Left hindlimb (tissue), 1 donor: ENCODE data around the gene PDE2A.
"Not testable (repeated sequence)": the region's sequence is repeated elsewhere in the genome, so short reads cannot be mapped to it uniquely, and the experiment has no call there.

Experiments used
- DNase-seq: peaks from one replicate; pipeline ENCODE4 v3.0.0-alpha.2; 2018

Gene PDE2A

DNA sequence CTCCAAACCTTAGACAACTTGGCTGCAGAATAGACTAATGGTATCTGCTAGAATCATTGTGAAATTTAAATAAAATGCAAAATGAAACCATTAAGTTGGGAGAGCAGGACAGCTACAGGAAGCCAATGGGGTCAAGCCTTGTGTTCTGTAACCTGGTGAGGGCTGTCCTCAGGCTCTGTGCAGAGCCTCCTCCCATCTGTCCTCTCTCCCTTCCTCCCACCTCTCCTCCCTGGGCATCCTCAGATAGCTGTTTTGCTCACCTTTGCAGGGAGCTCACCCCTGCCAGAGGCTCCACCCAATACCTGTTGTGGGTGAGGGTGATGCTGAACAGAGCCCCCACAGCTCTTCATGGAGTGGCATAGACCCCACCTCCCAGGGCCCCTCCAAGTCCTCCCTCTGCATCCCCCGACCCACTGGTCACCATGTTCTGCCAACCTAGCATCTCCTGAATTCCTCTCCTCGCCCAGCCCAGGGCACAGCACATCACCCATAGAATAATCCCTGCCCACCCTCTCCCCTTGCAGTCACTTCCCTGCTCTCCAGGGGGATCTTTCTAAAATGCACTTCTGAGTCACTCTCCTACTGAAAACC lies 100.3 kb downstream of the PDE2A start:
- no peak for DNase-seq

DNA sequence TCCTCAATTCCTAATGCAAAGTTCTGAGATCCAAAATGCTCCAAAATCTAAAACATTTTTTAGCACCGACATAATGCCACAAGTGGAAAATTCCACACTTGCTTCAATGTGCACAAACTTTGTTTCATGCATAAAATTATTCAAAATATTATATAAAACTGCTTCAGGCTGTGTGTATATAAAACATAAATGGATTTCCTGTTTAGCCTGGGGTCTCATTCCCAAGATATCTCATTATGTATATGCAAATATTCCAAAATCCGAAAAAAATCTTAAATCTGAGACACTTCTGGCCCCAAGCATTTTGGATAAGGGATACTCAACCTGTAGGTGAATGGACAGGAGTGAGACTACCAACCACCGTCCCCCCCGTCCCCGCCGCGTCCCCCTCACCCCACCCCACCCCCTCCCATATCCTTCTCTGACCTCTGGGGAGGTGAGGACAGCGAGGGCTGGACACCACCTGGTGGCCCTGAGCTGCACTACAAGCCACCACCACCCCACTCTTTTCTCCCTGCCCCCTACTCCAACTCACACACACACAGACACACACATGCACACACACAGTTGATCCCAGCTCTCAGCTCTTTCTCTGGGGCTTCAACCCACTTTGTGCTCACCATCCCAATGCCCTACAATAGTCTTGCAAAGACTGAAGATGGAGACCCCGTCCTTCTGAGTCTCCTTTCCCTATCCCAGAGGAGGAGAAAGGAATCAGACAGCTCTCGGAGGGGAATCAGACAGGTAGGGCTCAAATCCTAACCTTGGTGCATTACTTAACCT lies 101.0 kb downstream of the PDE2A start:
- no peak for DNase-seq

DNA sequence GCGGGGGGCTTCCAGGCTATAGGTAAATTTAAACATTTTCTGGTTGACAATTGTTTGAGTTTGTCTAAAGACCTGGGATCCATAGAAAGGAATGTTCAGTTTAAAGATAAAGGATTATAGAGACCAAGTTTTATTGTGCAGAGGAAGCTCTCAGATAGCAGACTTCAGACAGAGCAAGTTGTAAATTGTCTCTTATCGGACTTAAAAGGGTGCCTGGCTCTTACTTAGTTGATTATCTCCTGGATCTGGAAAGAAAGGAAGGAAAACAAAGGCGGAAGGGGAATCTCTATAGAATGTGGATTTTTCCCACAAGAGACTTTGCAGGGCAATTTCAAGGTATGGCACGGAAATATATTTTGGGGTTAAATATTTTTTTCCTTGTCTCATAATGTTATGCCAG lies 101.7 kb downstream of the PDE2A start:
- not testable (repeated sequence) for DNase-seq

DNA sequence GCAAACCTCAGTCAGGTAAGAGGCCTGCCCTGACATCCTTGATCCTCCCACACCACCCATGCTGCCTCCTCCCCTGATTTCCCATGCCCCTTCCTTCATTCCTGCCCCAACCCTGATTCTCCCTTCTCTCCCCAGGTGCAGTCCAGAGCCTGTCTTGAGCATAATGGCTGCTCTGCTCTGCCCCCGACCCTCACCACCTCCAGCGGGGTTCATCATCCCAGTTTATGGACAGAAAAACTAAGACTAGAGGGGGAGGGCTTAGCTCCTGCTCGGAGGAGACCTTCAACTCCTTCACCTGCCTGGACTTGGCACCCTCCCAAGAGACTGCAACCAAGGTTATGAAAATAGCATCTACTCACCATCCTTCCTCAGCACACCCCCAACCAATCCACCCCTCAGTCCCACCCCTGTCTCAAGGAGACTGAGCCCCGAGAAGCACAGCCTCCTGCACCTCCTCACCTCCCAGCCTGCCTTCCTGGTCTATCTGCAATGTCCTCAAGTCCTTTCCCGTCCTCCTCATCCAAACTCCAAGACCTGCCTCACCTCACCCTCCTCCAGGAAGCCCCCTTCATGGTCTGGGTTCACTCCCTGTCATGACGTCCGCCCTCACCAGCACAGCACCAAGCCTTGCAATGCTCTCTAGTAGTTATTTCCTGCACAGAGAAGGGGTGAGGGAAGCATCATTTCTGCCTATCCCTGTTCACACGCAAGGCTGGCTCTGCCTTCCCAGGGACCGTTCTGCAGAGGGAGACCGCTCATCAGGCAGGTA lies 103.1 kb downstream of the PDE2A start:
- no peak for DNase-seq

DNA sequence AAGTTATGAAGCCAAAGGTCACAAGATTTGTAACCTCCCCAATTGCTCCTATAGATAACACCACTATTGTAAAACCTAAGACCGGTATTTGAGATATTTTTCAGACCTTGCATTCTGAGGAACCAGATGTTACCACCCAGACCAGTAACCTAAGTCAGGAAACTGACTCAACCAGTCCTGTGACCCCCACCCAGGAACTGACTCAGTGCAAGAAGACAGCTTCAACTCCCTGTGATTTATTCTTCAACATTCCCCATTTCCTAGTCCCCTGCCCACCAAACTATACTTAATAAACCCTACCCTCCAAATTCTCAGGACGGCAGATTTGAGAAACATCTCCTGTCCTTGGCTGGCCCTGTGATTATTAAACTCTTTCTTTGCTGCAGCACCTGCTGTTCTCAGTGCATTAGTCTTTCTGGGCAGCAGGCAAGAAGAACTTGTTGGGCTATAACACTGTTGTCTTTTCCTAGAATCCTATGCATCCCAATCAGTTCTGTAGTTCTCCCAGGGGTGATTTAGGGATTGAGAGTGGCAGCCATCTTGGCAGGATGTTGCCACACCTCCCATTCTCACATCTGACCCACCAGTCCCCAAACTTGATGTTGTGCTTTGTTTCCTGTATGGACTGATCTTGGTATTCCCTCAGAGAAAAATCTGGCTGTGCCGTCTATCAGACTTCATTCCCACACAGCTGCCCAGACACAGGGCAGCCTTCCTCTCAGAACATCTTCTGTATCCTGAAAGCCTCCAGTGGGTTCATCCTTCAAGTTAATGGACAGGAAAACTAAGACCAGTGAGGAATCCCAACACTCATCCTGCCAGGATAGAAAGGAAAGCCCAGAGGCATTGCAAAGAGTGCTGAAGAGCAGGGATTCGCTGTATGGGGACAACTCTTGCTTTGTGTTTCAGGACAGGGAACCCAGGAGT lies 104.0 kb downstream of the PDE2A start:
- DNase-seq, result no peak

DNA sequence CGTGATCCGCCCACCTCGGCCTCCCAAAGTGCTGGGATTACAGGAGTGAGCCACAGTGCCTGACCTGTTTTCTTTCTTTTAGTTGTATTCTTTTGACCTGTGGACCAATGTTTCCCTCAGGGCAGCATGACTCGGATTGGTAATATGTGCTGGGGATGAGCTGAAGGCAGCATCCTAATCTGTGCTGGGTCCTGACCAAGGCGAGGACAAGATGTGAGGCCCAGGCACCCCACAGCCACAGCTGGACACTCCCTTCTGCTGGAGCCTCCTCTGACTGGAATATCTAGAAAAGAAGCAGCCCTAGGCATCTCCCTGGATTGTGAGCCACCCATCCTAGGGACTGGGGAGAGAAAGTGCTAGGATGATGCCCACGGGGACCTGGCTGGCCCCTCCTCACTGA lies 105.4 kb downstream of the PDE2A start:
- no peak for DNase-seq

DNA sequence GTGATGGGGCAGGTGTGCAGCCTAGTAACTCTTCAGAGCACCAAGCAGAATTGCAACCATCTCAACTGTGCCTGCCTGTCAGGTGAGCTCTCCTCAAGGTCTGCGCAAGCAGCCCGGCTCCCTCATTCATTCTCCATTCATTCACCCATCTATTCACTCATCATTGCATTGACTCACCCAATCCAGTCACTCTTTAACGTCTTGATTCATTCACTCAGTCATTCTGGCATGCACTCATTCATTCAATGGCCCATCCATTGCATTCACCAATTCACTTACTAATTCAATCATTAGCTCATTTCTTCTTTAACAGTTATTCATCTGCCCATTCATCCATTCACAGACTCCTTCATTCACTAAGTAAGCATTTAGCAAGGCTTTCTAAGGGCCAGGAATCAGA lies 111.8 kb downstream of the PDE2A start:
- DNase-seq, result no peak

DNA sequence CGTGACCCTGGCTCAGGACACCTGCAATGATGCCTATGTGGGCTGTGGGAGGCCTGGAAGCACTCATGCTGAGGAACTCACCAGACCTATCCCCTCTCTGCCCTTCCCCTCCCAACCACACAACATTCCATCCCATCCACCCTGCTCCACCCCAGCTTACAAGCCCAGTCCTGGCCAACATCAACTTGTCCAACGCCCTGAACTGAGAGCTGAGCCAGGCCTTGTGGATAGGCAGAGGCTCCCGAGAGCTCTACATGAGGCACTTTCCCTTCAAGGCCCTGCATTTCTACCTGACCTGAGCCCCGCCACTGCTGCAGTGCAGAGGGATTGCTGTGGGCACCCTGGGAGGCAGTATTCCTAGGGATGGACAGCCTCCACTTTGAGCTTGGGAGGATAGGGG lies 112.4 kb downstream of the PDE2A start:
- no peak for DNase-seq

DNA sequence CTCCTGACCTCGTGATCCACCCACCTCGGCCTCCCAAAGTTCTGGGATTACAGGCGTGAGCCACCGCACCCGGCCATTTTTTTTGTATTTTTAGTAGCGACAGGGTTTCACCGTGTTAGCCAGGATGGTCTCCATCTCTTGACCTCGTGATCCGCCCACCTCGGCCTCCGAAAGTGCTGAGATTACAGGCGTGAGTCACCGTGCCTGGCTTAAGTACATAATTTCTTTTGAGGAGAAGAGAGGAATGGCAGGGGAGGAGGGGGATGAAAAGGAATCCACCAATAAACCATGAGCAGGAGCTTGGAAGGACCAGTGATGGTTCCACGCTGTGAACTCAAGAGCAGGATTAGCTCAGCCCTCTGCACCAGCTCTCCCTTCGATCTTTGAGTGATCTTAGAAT lies 113.4 kb downstream of the PDE2A start:
- not testable (repeated sequence) for DNase-seq

DNA sequence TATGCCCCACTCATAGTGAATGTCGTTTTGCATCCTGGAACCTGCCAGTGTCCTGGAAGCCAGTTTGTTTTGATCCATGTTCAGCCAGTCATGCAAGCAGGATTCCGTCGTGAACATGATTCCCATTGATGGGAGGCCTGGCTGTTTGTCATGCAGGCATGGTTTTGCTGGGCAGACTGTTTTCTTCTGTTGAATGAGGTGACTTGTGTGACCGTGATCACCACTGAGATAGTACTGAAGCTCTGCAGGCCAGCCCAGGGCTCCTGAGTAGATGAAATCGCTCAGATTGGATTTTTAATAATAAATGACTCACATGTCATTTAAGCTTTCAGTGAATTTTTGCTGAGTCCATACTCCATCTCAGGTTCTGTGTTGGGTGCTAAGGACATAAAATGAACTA lies 117.8 kb downstream of the PDE2A start:
- no peak for DNase-seq

DNA sequence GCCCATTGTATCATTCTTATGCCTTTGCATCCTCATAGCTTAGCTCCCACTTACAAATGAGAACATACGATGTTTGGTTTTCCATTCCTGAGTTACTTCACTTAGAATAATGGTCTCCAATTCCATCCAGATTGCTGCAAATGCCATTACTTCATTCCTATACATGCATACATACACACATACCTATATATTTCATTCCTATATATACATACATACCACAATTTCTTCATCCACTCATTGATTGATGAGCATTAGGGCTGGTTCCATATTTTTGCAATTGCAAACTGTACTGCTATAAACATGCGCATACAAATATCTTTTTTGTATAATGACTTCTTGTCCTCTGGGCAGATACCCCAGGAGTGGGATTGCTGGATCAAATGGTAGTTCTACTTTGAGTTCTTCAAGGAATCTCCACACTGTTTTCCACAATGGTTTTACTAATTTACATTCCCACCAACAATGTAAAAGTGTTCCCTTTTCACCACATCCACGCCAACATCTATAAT lies 119.2 kb downstream of the PDE2A start:
- DNase-seq, result not testable (repeated sequence)

DNA sequence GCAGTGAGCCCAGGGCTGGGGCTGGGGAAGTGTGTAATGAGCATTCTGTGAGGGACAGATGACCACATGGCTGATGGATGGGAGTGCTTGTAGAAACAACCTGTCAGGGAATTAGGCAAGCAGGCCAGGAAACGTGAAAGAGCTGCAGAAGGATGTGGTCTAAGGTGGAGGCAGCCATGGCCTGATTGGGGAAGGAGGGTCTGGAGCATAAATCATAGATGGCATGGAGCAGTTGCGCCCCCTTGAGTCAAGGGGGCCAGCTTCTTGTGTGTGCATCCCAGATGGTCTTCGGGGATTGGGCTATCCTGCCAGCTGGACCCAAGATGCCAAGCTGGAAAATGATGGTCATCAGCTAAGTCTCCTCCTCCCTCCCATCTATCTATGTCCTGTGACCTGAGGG lies 120.5 kb downstream of the PDE2A start:
- no peak for DNase-seq

DNA sequence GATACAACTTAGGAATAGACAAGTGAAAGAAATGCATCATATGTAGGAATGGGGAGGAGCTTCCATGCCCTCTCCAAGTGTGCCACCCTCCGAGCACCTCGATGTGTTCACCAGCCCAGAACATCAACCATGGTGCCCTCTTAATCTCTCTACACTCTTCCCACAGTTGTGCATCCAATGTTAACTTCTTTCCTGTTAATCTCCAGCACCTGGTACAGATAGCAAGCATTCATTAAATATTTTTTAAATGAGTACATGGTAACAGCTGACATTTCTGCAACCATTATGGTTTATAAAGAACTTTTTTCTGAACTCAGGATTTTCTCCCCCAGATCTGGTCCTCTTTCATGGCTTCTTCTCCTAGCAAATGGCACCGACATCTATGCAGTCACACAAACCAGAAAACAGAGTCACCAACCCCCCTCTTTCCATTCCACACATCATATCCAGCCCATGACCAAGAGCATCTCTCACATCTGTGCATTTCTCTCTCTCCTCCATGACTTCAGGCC lies 121.8 kb downstream of the PDE2A start:
- no peak for DNase-seq

DNA sequence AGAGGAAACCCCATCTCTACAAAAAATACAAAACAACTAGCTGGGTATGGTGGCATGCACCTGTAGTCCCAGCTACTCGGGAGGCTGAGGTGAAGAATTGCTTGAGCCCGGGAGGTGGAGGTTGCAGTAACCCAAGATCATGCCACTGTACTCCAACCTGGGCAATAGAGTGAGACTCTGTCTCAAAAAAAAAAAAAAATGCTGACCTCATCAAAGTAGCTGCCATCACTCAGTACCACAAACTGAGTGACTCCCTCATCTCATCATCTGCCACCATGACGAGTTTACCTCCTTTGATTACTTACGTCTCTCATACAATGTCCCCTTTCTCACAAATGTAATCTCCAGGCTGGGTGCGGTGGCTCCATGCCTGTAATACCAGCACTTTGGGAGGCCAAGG lies 122.7 kb downstream of the PDE2A start:
- DNase-seq, result no peak

DNA sequence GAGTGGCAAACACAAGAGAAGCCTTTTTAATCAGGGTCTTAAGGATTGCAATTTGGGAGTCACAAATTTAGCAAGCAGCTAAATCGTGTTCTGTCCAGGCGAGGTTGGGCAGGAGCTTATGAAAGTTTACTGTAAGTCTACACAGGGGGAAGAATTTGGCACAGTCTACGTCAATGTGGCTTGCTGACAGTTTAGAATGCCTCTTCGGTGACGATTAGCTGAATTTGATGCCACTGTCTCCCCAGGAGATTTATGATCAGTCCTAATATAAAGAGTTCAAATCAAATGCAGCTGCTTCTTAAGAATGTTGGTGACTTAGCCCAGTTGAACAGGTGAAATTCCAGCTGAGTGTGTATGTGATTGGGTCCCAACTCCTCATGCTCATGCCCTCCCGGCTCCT lies 125.8 kb downstream of the PDE2A start:
- DNase-seq, result no peak

DNA sequence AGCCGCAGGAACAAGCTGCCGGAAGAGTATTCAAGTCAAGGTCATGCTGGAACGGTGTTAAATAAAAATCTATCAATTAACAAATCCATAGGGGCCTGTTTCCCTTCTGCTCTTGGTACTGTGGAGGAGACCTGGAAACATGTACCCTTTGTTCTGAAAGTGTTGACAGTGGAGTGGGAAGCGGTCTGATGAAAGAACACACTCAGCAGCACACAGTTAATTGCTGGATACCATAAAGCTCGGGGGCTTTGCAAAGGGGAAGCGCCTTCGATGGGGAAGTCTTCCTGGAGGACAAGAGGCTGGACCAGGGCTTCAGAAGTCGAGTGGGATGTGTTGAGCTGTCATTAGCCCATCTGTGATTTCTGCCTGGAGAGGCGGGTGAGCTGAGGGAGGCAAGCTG lies 127.4 kb downstream of the PDE2A start:
- no peak for DNase-seq

DNA sequence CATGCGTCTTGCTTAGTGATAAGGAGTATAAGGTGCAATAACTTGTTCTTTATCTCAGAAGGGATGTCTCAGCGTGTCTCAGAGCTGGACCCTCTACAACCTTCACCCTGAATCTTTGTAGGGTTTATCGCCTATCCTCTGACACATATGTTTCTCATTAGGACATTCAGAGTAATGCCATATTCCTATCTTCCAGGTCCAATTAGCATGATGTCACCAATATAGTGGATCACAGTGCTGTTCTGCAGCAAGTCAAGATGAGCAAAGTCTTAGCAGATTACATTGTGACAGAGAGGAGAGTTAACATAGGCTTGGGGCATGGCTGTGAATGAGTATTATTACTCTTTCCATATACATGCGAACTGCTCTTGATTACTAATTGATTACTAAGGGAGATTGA lies 129.6 kb downstream of the PDE2A start:
- no peak for DNase-seq

DNA sequence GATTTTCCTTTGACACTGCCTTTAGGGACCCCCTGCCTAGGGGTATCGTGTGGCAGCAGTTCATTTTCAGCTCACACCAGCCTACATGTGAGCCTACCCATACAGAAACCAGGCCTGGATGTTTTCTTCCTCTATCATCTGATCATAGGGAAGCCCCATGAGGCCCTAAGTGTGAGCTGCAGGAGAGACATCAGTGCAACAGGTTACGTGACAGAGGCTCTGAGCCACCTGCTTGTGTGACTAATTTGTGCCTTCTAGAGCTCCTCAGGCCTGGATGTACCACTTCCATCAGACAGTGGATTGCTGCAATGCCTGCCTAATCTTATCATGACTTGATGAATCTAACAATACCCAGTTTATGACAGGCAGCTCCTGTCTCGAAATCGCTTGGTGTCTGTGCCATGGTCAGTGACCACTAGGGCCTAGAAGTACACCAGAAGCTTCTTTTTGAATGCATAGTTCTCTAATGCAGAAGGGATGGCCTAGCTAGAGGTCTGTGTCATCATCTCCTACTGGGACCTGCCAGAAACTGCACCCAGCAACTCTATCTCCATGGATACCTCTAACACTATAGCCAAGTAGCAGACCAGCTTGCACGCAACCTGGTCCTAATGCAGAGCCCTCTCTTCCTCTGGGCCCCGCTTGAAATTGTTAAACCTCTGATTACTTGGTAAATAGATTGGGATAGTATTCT lies 130.2 kb downstream of the PDE2A start:
- no peak for DNase-seq

DNA sequence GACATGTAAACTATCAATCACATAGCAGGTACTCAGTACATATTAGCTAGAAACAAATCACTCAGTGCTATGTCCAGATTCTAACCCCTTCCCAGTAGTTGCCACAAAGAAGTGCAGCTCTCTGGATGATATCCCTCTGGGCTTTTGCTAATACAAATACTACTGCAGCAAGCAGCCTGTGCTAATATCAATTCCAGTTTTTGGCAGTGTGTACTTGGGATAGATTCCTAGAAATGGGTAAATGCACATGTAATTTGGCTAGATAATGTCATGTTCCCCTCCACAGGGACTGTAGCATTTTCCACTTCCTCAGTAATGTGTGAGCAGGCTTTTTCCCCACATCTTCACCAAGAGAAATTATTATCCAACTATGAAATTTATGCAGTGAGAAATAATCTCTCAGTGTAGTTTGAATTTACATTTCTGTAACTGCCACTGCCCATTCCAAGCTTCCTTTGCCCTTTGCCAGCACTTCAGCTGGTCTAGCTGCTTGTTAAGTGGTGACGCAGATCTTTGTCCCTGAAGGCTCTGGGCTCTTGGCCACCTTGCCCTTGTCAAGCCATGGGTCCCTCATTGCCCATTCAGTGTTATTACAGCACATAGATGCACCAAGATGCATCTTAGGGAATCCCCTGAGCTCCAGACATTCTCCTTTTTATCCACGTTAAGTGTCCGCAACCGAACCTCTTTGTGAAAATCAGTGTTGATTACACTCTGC lies 132.8 kb downstream of the PDE2A start:
- no peak for DNase-seq

DNA sequence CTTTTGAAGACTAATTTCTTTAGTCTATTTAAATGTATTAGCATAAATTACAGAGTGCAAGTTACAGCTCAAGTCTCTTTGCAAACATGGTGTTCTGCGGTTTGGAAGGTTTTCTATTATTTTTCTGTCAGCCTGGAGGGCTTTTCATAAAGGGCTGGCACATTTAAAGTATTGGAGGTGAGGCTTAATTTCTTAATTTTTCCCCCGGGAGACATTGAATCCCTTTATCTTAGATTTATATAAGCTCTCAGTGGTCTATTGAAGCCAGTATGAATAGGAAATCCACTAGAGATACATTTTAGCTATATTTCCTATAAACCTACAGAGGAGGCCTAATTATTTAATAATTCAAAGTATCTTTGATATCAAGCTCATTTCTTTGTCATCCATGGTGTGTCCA lies 137.2 kb downstream of the PDE2A start:
- no peak for DNase-seq

DNA sequence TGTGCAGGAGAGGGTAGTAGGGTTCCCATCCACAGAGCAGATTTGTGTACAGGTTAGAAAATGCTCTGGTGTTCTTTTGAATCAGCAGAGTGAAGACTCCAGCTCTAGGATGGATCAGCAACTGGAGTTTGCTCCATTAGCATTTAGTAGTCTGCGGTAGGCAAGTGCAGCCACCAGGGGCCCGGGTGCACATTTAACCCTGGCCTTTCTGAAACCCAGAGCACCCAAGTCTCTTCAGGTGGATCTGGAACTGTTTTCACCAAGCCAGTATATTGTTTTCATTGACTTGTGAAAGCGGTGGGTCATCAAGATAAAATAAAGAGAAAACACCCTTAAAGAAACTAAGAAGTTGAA lies 139.1 kb downstream of the PDE2A start:
- DNase-seq, result no peak
